D721Med (cell line): ENCODE measurements around the gene PTPN2.

Experiments used
- DNase-seq: peaks from one replicate; pipeline ENCODE4 v3.0.0; 2011; ENCODE audit warnings: low spot score; ENCODE audit not compliant: insufficient read length
- FAIRE-seq: peaks from 2 replicates; lab custom pipeline; 2011; peaks lifted over from hg19 to GRCh38; lab: Jason Lieb, UNC
- CTCF ChIP-seq: IDR thresholded peaks from 2 replicates; pipeline ENCODE4 v1.5.1; 2012; ENCODE audit warnings: mild to moderate bottlenecking, control low read depth; ENCODE audit not compliant: insufficient read depth; ENCODE audit errors: missing control alignments

Gene PTPN2

GRCh38 chr18:12867441-12868123 lies 16.5 kb downstream of the PTPN2 start:
- no peak for FAIRE-seq
- no peak for TF ChIP-seq CTCF

GRCh38 chr18:12863687-12864216 lies 20.3 kb downstream of the PTPN2 start:
- no peak for DNase-seq
- no peak for FAIRE-seq
- TF ChIP-seq CTCF, result no peak

More at GRCh38 chr18:12867441-12868123, 16.5 kb downstream of the PTPN2 start:
- no peak for DNase-seq

- DNase-seq (no peak), FAIRE-seq (no peak)
- no peak for TF ChIP-seq CTCF
These were observed 21.1 kb downstream of the PTPN2 start for GRCh38 chr18:12862874-12863482.

GRCh38 chr18:12862467-12862866 lies 21.6 kb downstream of the PTPN2 start:
- no peak for FAIRE-seq

GRCh38 chr18:12861637-12862036 lies 22.4 kb downstream of the PTPN2 start:
- FAIRE-seq, result no peak
- no peak for TF ChIP-seq CTCF
- DNase-seq, result no peak

More at GRCh38 chr18:12862467-12862866, 21.6 kb downstream of the PTPN2 start:
- no peak for DNase-seq
- no peak for TF ChIP-seq CTCF

- DNase-seq (no peak), FAIRE-seq (no peak)
- TF ChIP-seq CTCF, result no peak
These were observed 23.5 kb downstream of the PTPN2 start for GRCh38 chr18:12860530-12860929.

- no peak for TF ChIP-seq CTCF
- no peak for FAIRE-seq
- no peak for DNase-seq
These were observed 25.0 kb downstream of the PTPN2 start for GRCh38 chr18:12858991-12859390.
